Fibroblast of lung (primary cell): ENCODE results near the gene COL18A1.

ENCODE experiments used
- CTCF ChIP-seq, 2 donors: IDR thresholded peaks in 1 of 2; conservative IDR thresholded peaks in 1 of 2; 1 replicate in 1 of 2; 2 replicates in 1 of 2; pipeline ENCODE4 v1.5.1; 2011 to 2012; ENCODE audit warnings: low read length in 2 of 2, control low read depth in 1 of 2, inconsistent platforms in 1 of 2, low read depth in 1 of 2, mild to moderate bottlenecking in 1 of 2
- EZH2 ChIP-seq: IDR thresholded peaks from 2 replicates; pipeline ENCODE4 v1.5.1; 2012; ENCODE audit warnings: low read length, control low read depth, mild to moderate bottlenecking; ENCODE audit errors: missing control alignments

- TF ChIP-seq CTCF (conservative IDR thresholded peaks at IDR 0.05 in 1 of 2, IDR thresholded peaks at IDR 0.05 in 1 of 2; ENCODE audit: low read depth in 1 of 2, low read length in 2 of 2): no peak
- no peak for TF ChIP-seq EZH2
These were observed 27.1 kb upstream of the COL18A1 start for GRCh38 chr21:45377866-45378257.
